Effector memory CD8-positive, alpha-beta T cell (primary cell): Measurements from ENCODE around the gene FERMT1.
"Not testable (repeated sequence)": the region's sequence is repeated elsewhere in the genome, so short reads cannot be mapped to it uniquely, and the experiment has no call there.

Source experiments
- ATAC-seq: fragments of 150-1000 bp; cut with Tn5 transposase; replicated peaks from 2 replicates; pipeline ENCODE4 v1.10.0; 2021; ENCODE audit warnings: mild to moderate bottlenecking, moderate library complexity
- DNase-seq, 3 experiments: peaks; one replicate each; pipeline ENCODE4 v3.0.0; 2021
- H3K27ac Mint-ChIP-seq, 2 donors: one replicate each; pipeline ENCODE4 v1.8.0; 2022; ENCODE audit warnings: mild to moderate bottlenecking in 2 of 2, mixed read lengths in 2 of 2, moderate library complexity in 2 of 2
- H3K27me3 Mint-ChIP-seq, 2 donors: one replicate each; pipeline ENCODE4 v1.8.0; 2022; ENCODE audit warnings: mixed read lengths in 2 of 2
- H3K36me3 Mint-ChIP-seq: one replicate; pipeline ENCODE4 v1.8.0; 2022; ENCODE audit warnings: mild to moderate bottlenecking, moderate library complexity, mixed read lengths; ENCODE audit not compliant: insufficient read depth
- H3K4me1 Mint-ChIP-seq, 2 donors: one replicate each; pipeline ENCODE4 v1.8.0; 2022; ENCODE audit warnings: low read depth in 2 of 2, mixed read lengths in 2 of 2
- H3K4me3 Mint-ChIP-seq, 2 donors: one replicate each; pipeline ENCODE4 v1.8.0; 2022; ENCODE audit warnings: mild to moderate bottlenecking in 2 of 2, mixed read lengths in 2 of 2, moderate library complexity in 2 of 2
- H3K9me3 Mint-ChIP-seq, 2 donors: one replicate each; pipeline ENCODE4 v1.8.0; 2022; ENCODE audit warnings: mixed read lengths in 2 of 2

The FERMT1 gene

GRCh38 chr20:6054689-6055051 is 68.2 kb downstream of the FERMT1 start:
- not testable (repeated sequence) for H3K4me1 Mint-ChIP-seq, DNase-seq, ATAC-seq, H3K27ac Mint-ChIP-seq, H3K9me3 Mint-ChIP-seq, H3K36me3 Mint-ChIP-seq, H3K4me3 Mint-ChIP-seq
- peaks cover 45 to 89% of the 10 kb centered on the region in 2 donors for H3K27me3 Mint-ChIP-seq

- Mint-ChIP-seq H3K36me3 (no peaks in the 10 kb centered on the region), H3K27me3 (peaks cover 40 to 82% of the 10 kb centered on the region in 2 donors), H3K4me3 (peak within 1 kb of the TSS in 1 of 2 donors; percentile 20), H3K4me1 (peaks cover 4 to 6% of the 10 kb centered on the region in 2 donors), H3K27ac (no peak within 1 kb of the TSS), H3K9me3 (no peaks in the 10 kb centered on the region)
- ATAC-seq (no peak), DNase-seq (no peak)
Measured at GRCh38 chr20:6053776-6054688, 68.8 kb downstream of the FERMT1 start, which contains the start of gene LRRN4. Gene LRRN4 (minus strand): TSS chr20:6054060. CDS start chr20:6052799, 1,261 bp downstream.

GRCh38 chr20:6053064-6053775 is 69.6 kb downstream of the FERMT1 start:
- no peaks in the 10 kb centered on the region for H3K9me3 Mint-ChIP-seq
- no peak overlapping the region for H3K27ac Mint-ChIP-seq
- H3K4me3 Mint-ChIP-seq: peak overlapping the region in 1 of 2 donors; percentile 20
- H3K27me3 Mint-ChIP-seq: peaks cover 32 to 74% of the 10 kb centered on the region in 2 donors
- DNase-seq: no peak
- H3K4me1 Mint-ChIP-seq: peaks cover 4 to 10% of the 10 kb centered on the region in 2 donors
- no peak for ATAC-seq
- no peaks in the 10 kb centered on the region for H3K36me3 Mint-ChIP-seq

GRCh38 chr20:6051505-6051904 is 71.3 kb downstream of the FERMT1 start:
- ATAC-seq (no peak), DNase-seq (no peak)
- no peak overlapping the region for H3K4me3 Mint-ChIP-seq

GRCh38 chr20:6048391-6048790 is 74.4 kb downstream of the FERMT1 start:
- Mint-ChIP-seq H3K36me3 (no peaks in the 10 kb centered on the region), H3K27me3 (peaks cover 7 to 32% of the 10 kb centered on the region in 2 donors), H3K4me3 (no peak overlapping the region), H3K27ac (no peak overlapping the region), H3K4me1 (peaks cover 4 to 10% of the 10 kb centered on the region in 2 donors), H3K9me3 (no peaks in the 10 kb centered on the region)
- ATAC-seq (no peak), DNase-seq (no peak)

More at GRCh38 chr20:6051505-6051904, 71.3 kb downstream of the FERMT1 start:
- no peaks in the 10 kb centered on the region for H3K9me3 Mint-ChIP-seq
- H3K36me3 Mint-ChIP-seq: no peaks in the 10 kb centered on the region
- peaks cover 19 to 59% of the 10 kb centered on the region in 2 donors for H3K27me3 Mint-ChIP-seq
- H3K27ac Mint-ChIP-seq: no peak overlapping the region
- peaks cover 4 to 10% of the 10 kb centered on the region in 2 donors for H3K4me1 Mint-ChIP-seq

- no peak overlapping the region for H3K27ac Mint-ChIP-seq
- peaks cover 9% of the 10 kb centered on the region for H3K36me3 Mint-ChIP-seq
- no peaks in the 10 kb centered on the region for H3K9me3 Mint-ChIP-seq
- peaks cover 0 to 14% of the 10 kb centered on the region in 2 donors for H3K27me3 Mint-ChIP-seq
- H3K4me1 Mint-ChIP-seq: peaks cover 0 to 4% of the 10 kb centered on the region in 2 donors
- DNase-seq: no peak
- H3K4me3 Mint-ChIP-seq: no peak overlapping the region
- ATAC-seq: no peak
Measured at GRCh38 chr20:6046432-6046831, 76.4 kb downstream of the FERMT1 start.

GRCh38 chr20:6045566-6045965 is 77.3 kb downstream of the FERMT1 start:
- DNase-seq (no peak), ATAC-seq (no peak)
- Mint-ChIP-seq H3K27me3 (peaks cover 0 to 6% of the 10 kb centered on the region in 2 donors), H3K27ac (no peak overlapping the region), H3K4me1 (peaks cover 0 to 4% of the 10 kb centered on the region in 2 donors), H3K9me3 (no peaks in the 10 kb centered on the region), H3K36me3 (peaks cover 11% of the 10 kb centered on the region), H3K4me3 (no peak overlapping the region)

GRCh38 chr20:6044115-6044514 is 78.7 kb downstream of the FERMT1 start:
- H3K4me3 Mint-ChIP-seq: no peak overlapping the region

GRCh38 chr20:6041808-6042265 is 81.0 kb downstream of the FERMT1 start:
- Mint-ChIP-seq H3K27ac (no peak overlapping the region), H3K4me1 (no peaks in the 10 kb centered on the region), H3K9me3 (no peaks in the 10 kb centered on the region), H3K4me3 (no peak overlapping the region), H3K36me3 (peaks cover 41% of the 10 kb centered on the region), H3K27me3 (no peaks in the 10 kb centered on the region)
- DNase-seq (no peak), ATAC-seq (no peak)

More at GRCh38 chr20:6044115-6044514, 78.7 kb downstream of the FERMT1 start:
- Mint-ChIP-seq H3K4me1 (peaks cover 0 to 4% of the 10 kb centered on the region in 2 donors), H3K27ac (no peak overlapping the region), H3K27me3 (no peaks in the 10 kb centered on the region), H3K36me3 (peaks cover 20% of the 10 kb centered on the region), H3K9me3 (no peaks in the 10 kb centered on the region)
- ATAC-seq (no peak), DNase-seq (no peak)

GRCh38 chr20:6040958-6041807 is 81.6 kb downstream of the FERMT1 start:
- Mint-ChIP-seq H3K36me3 (peaks cover 44% of the 10 kb centered on the region), H3K4me3 (no peak overlapping the region), H3K4me1 (no peaks in the 10 kb centered on the region), H3K27me3 (no peaks in the 10 kb centered on the region), H3K9me3 (no peaks in the 10 kb centered on the region), H3K27ac (no peak overlapping the region)
- ATAC-seq (no peak), DNase-seq (no peak)

GRCh38 chr20:6040540-6040939 is 82.3 kb downstream of the FERMT1 start:
- Mint-ChIP-seq H3K4me1 (no peaks in the 10 kb centered on the region), H3K36me3 (peaks cover 49% of the 10 kb centered on the region), H3K27me3 (no peaks in the 10 kb centered on the region), H3K9me3 (no peaks in the 10 kb centered on the region), H3K4me3 (no peak overlapping the region), H3K27ac (no peak overlapping the region)
- ATAC-seq (no peak), DNase-seq (no peak)

- Mint-ChIP-seq H3K4me3 (no peak overlapping the region), H3K27me3 (no peaks in the 10 kb centered on the region), H3K9me3 (no peaks in the 10 kb centered on the region), H3K27ac (no peak overlapping the region), H3K36me3 (peaks cover 53% of the 10 kb centered on the region), H3K4me1 (no peaks in the 10 kb centered on the region)
- ATAC-seq: no peak
- no peak for DNase-seq
Measured at GRCh38 chr20:6039766-6040165, 83.1 kb downstream of the FERMT1 start.

- peaks cover 58% of the 10 kb centered on the region for H3K36me3 Mint-ChIP-seq
- ATAC-seq: no peak
- no peak for DNase-seq
- peaks cover 1 to 3% of the 10 kb centered on the region in 2 donors for H3K4me1 Mint-ChIP-seq
- H3K9me3 Mint-ChIP-seq: no peaks in the 10 kb centered on the region
- H3K27ac Mint-ChIP-seq: no peak overlapping the region
- no peak overlapping the region for H3K4me3 Mint-ChIP-seq
- no peaks in the 10 kb centered on the region for H3K27me3 Mint-ChIP-seq
Measured at GRCh38 chr20:6038256-6038655, 84.6 kb downstream of the FERMT1 start.
